ENCODE measurements around the gene SECTM1. TPM values are rescaled to one million over a fixed set of nuclear protein-coding genes. Genes with fewer than 3 reads are reported as not detected.

SECTM1 gene
- total and polyA plus RNA-seq, 9 of the 15 experiments (the other 6 are each of a cell fraction or from before 2014, with no cell fraction given) = 0.11 to 0.46 (median 0.18) TPM; not detected in 6

- no peak for TF ChIP-seq BRCA1 (IDR thresholded peaks at IDR 0.05)
- 0 out of 2 replicates have a peak, but pooled peaks have one; percentile 50 for TF ChIP-seq BRCA1 (CRISPR knock-in tag; IDR thresholded peaks at IDR 0.05)
- TF ChIP-seq NR2C1 (IDR thresholded peaks at IDR 0.05) = no peak; the same call in 1 of the 2 replicates
- TF ChIP-seq NR2C1 (tag; IDR thresholded peaks at IDR 0.05) = 0 out of 2 replicates have a peak, but pooled peaks have one; percentile 7
- TF ChIP-seq CREB3 (tag; conservative IDR thresholded peaks at IDR 0.05; ENCODE audit: low read depth) = peak; percentile 51; the same call in 1 of the 2 replicates
- TF ChIP-seq POLR2H (tag; IDR thresholded peaks at IDR 0.05; ENCODE audit: low read depth) = no peak
- TF ChIP-seq GTF2A2 (tag; IDR thresholded peaks at IDR 0.05) = 0 out of 2 replicates have a peak, but pooled peaks have one; percentile 54
- TF ChIP-seq AFF4 (CRISPR knock-in tag; IDR thresholded peaks at IDR 0.05) = no peak
- TF ChIP-seq PTRF (tag; IDR thresholded peaks at IDR 0.05) = no peak
- TF ChIP-seq RBM14 (IDR thresholded peaks at IDR 0.05; ENCODE audit: borderline replicate concordance, insufficient read depth, low read depth, low read length) = 0 out of 2 replicates have a peak, but pooled peaks have one; percentile 38
- 0 out of 2 replicates have a peak, but pooled peaks have one; percentile 23 for TF ChIP-seq DMBX1 (CRISPR knock-in tag; IDR thresholded peaks at IDR 0.05; ENCODE audit: borderline replicate concordance)
- no peak for TF ChIP-seq ZC3H8 (IDR thresholded peaks at IDR 0.05)
- TF ChIP-seq FOXA3 (CRISPR knock-in tag; conservative IDR thresholded peaks at IDR 0.05 in 1 of 2, IDR thresholded peaks at IDR 0.05 in 1 of 2) = peak in 1 of 2 experiments; percentile 89; a peak in 1 of 4 replicates
- 0 out of 2 replicates have a peak, but pooled peaks have one; percentile 46 for TF ChIP-seq NR4A1 (CRISPR knock-in tag; IDR thresholded peaks at IDR 0.05)
- no peak; the same call in 1 of the 2 replicates for TF ChIP-seq NR4A1 (tag; IDR thresholded peaks at IDR 0.05)
- TF ChIP-seq ZSCAN32 (CRISPR knock-in tag; IDR thresholded peaks at IDR 0.05) = no peak
- TF ChIP-seq USF1 (CRISPR knock-in tag; IDR thresholded peaks at IDR 0.05) = peak; percentile 37; the same call in 1 of the 2 replicates
- TF ChIP-seq SIRT6 (IDR thresholded peaks at IDR 0.05; ENCODE audit: low read depth, low read length) = no peak
- TF ChIP-seq FOXK1 (CRISPR knock-in tag; IDR thresholded peaks at IDR 0.05; ENCODE audit: borderline replicate concordance) = no peak
- no peak for TF ChIP-seq SMARCB1 (IDR thresholded peaks at IDR 0.05; ENCODE audit: insufficient read length, low read depth)
- no peak for TF ChIP-seq GMEB1 (CRISPR knock-in tag; IDR thresholded peaks at IDR 0.05)
Measured at GRCh38 chr17:82344175-82344907, 10.8 kb upstream of the SECTM1 start (continued).
